ENCODE measurements around the gene CPT2. TPM values are rescaled to one million over a fixed set of nuclear protein-coding genes. Genes with fewer than 3 reads are reported as not detected.

Gene CPT2
- total and polyA plus RNA-seq, 2 of the 13 experiments (the other 11 are each of a cell fraction or from before 2014, with no cell fraction given) = 12.6 to 14.6 TPM

DNA sequence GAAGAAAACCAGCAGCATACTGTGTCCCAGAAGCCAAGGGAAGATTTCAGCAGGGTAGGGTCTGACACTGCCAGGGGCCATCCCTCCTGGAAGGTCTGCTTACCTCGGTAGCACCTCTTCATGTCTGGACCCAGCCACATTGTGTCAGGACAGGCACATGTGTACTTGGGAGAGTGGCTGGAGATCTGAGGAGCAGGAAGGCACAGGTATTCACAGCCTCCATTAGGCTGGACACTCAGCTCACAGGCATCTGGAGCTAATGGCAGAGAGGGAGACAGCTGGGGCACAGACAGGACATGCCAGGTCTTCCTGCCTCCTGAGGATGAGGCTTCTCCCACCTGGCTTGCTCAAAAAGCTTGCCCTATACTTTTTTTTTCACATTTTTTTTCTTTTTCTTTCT is 61.6 kb downstream of the CPT2 start:
- POLR2A ChIA-PET = no interaction called here
- DNase-seq (ENCODE audit: low spot score) = no peak
- no peak for ATAC-seq

More for the DNA sequence above, 61.6 kb downstream of the CPT2 start:
- Histone ChIP-seq H3K4me1 (ENCODE audit: insufficient read depth, low read length) (no peaks in the 10 kb centered on the region), H3K27me3 (ENCODE audit: control insufficient read depth in 1 of 2, insufficient read depth in 2 of 2, low read length in 2 of 2) (no peaks in the 10 kb centered on the region), H3K79me2 (ENCODE audit: insufficient read depth, low read length) (no peaks in the 10 kb centered on the region), H3K27ac (ENCODE audit: extremely low read length, insufficient read depth, low read length) (no peak overlapping the region), H3K4me2 (ENCODE audit: low read depth, low read length) (no peak overlapping the region), H3K4me3 (replicated peaks in 1 of 3; ENCODE audit: insufficient read depth in 1 of 3, low read depth in 2 of 3, low read length in 3 of 3) (no peak overlapping the region), H3K9ac (ENCODE audit: insufficient read depth, low read depth, low read length) (no peak overlapping the region), H2AFZ (ENCODE audit: low read length) (no peak overlapping the region), H4K20me1 (ENCODE audit: insufficient read depth, low read length) (no peaks in the 10 kb centered on the region), H3K36me3 (replicated peaks in 1 of 2; ENCODE audit: control insufficient read depth in 1 of 2, insufficient read depth in 2 of 2, low read length in 2 of 2) (peaks cover 21 to 74% of the 10 kb centered on the region in 2 experiments), H3K9me3 (ENCODE audit: low read length) (no peaks in the 10 kb centered on the region)
- no TSS peak for BruUV-seq (replicated peaks)
- intact Hi-C loops (cut with micrococcal nuclease; ENCODE audit: unreplicated experiment) (no loop called here), in situ Hi-C loops (cut with HindIII; ENCODE audit: extremely low pct_ligation_motif_present, low pct_unique_long_range_greater_than_20kb) (no loop called here)
- CTCF ChIA-PET (ENCODE audit: low intra/inter-chr PET ratio, low total read pairs) = no interaction called here
- 100% methylated on average over 1 of the region's 1 CpG for WGBS (ENCODE audit: low lambda C conversion rate)
- no peak for FAIRE-seq
- no peak for TF ChIP-seq NONO (IDR thresholded peaks at IDR 0.05)
- TF ChIP-seq NONO (CRISPR knock-in tag; conservative IDR thresholded peaks at IDR 0.05) = no peak
- no peak for TF ChIP-seq ZFYVE20 (CRISPR knock-in tag; IDR thresholded peaks at IDR 0.05; ENCODE audit: borderline replicate concordance, low read depth)
- no peak for TF ChIP-seq SP1 (IDR thresholded peaks at IDR 0.05)
- no peak for TF ChIP-seq SP1 (CRISPR knock-in tag; IDR thresholded peaks at IDR 0.05)
- no peak for TF ChIP-seq NR3C1 (CRISPR knock-in tag; IDR thresholded peaks at IDR 0.05)
- no peak for TF ChIP-seq ADNP (CRISPR knock-in tag; IDR thresholded peaks at IDR 0.05)
- TF ChIP-seq, protein P1, sequence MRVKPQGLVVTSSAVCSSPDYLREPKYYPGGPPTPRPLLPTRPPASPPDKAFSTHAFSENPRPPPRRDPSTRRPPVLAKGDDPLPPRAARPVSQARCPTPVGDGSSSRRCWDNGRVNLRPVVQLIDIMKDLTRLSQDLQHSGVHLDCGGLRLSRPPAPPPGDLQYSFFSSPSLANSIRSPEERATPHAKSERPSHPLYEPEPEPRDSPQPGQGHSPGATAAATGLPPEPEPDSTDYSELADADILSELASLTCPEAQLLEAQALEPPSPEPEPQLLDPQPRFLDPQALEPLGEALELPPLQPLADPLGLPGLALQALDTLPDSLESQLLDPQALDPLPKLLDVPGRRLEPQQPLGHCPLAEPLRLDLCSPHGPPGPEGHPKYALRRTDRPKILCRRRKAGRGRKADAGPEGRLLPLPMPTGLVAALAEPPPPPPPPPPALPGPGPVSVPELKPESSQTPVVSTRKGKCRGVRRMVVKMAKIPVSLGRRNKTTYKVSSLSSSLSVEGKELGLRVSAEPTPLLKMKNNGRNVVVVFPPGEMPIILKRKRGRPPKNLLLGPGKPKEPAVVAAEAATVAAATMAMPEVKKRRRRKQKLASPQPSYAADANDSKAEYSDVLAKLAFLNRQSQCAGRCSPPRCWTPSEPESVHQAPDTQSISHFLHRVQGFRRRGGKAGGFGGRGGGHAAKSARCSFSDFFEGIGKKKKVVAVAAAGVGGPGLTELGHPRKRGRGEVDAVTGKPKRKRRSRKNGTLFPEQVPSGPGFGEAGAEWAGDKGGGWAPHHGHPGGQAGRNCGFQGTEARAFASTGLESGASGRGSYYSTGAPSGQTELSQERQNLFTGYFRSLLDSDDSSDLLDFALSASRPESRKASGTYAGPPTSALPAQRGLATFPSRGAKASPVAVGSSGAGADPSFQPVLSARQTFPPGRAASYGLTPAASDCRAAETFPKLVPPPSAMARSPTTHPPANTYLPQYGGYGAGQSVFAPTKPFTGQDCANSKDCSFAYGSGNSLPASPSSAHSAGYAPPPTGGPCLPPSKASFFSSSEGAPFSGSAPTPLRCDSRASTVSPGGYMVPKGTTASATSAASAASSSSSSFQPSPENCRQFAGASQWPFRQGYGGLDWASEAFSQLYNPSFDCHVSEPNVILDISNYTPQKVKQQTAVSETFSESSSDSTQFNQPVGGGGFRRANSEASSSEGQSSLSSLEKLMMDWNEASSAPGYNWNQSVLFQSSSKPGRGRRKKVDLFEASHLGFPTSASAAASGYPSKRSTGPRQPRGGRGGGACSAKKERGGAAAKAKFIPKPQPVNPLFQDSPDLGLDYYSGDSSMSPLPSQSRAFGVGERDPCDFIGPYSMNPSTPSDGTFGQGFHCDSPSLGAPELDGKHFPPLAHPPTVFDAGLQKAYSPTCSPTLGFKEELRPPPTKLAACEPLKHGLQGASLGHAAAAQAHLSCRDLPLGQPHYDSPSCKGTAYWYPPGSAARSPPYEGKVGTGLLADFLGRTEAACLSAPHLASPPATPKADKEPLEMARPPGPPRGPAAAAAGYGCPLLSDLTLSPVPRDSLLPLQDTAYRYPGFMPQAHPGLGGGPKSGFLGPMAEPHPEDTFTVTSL (CRISPR knock-in tag; IDR thresholded peaks at IDR 0.05; ENCODE audit: borderline replicate concordance) = no peak
- no peak for TF ChIP-seq ZNF264 (CRISPR knock-in tag; IDR thresholded peaks at IDR 0.05)
- TF ChIP-seq RBFOX2 (IDR thresholded peaks at IDR 0.05; ENCODE audit: low read depth, low read length) = no peak
- TF ChIP-seq ZNF143 (CRISPR knock-in tag; IDR thresholded peaks at IDR 0.05) = no peak
- no peak for TF ChIP-seq CREB1 (IDR thresholded peaks at IDR 0.05)
- no peak for TF ChIP-seq CREB1 (CRISPR knock-in tag; IDR thresholded peaks at IDR 0.05)
- TF ChIP-seq ZNF543 (CRISPR knock-in tag; IDR thresholded peaks at IDR 0.05) = no peak
- TF ChIP-seq, protein P2, sequence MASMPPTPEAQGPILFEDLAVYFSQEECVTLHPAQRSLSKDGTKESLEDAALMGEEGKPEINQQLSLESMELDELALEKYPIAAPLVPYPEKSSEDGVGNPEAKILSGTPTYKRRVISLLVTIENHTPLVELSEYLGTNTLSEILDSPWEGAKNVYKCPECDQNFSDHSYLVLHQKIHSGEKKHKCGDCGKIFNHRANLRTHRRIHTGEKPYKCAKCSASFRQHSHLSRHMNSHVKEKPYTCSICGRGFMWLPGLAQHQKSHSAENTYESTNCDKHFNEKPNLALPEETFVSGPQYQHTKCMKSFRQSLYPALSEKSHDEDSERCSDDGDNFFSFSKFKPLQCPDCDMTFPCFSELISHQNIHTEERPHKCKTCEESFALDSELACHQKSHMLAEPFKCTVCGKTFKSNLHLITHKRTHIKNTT (CRISPR knock-in tag; IDR thresholded peaks at IDR 0.05) = no peak
- no peak for TF ChIP-seq ZNF10 (CRISPR knock-in tag; IDR thresholded peaks at IDR 0.05; ENCODE audit: borderline replicate concordance, low read depth)
